KOPT-K1 (cell line): Measurements from ENCODE around the gene KCNH2.

Source experiments
- H3K27ac ChIP-seq: fragments of 200-600 bp; sonication (generic); 2 replicates; pipeline ENCODE4 v1.5.1; 2016; ENCODE audit warnings: antibody characterized with exemption, mild to moderate bottlenecking, low read depth, low read length; ENCODE audit not compliant: poor library complexity, severe bottlenecking
- H3K36me3 ChIP-seq: fragments of 200-600 bp; sonication (generic); 2 replicates; pipeline ENCODE4 v1.5.1; 2017; ENCODE audit warnings: antibody characterized with exemption, mild to moderate bottlenecking, low read length, moderate library complexity; ENCODE audit not compliant: insufficient read depth
- H3K9me3 ChIP-seq: fragments of 200-600 bp; sonication (generic); 2 replicates; pipeline ENCODE4 v1.5.1; 2017; ENCODE audit warnings: antibody characterized with exemption, low read length, mild to moderate bottlenecking; ENCODE audit not compliant: insufficient read depth, poor library complexity, severe bottlenecking

KCNH2 gene

GRCh38 chr7:150947761-150948651, 30.1 kb downstream of the KCNH2 start:
- no peak overlapping the region for H3K27ac ChIP-seq
- no peaks in the 10 kb centered on the region for H3K36me3 ChIP-seq

GRCh38 chr7:150947241-150947745, 30.8 kb downstream of the KCNH2 start:
- no peak overlapping the region for H3K27ac ChIP-seq
- H3K9me3 ChIP-seq: no peaks in the 10 kb centered on the region
- H3K36me3 ChIP-seq: no peaks in the 10 kb centered on the region

More at GRCh38 chr7:150947761-150948651, 30.1 kb downstream of the KCNH2 start:
- H3K9me3 ChIP-seq: no peaks in the 10 kb centered on the region

GRCh38 chr7:150946421-150947240, 31.5 kb downstream of the KCNH2 start:
- H3K27ac ChIP-seq: no peak overlapping the region
- no peaks in the 10 kb centered on the region for H3K36me3 ChIP-seq

GRCh38 chr7:150945853-150946420, 32.2 kb downstream of the KCNH2 start:
- Histone ChIP-seq H3K36me3 (no peaks in the 10 kb centered on the region), H3K27ac (no peak overlapping the region), H3K9me3 (no peaks in the 10 kb centered on the region)

More at GRCh38 chr7:150946421-150947240, 31.5 kb downstream of the KCNH2 start:
- no peaks in the 10 kb centered on the region for H3K9me3 ChIP-seq

- H3K27ac ChIP-seq: no peak overlapping the region
- H3K9me3 ChIP-seq: no peaks in the 10 kb centered on the region
- H3K36me3 ChIP-seq: no peaks in the 10 kb centered on the region
Measured at GRCh38 chr7:150945171-150945852, 32.8 kb downstream of the KCNH2 start.

- H3K27ac ChIP-seq: no peak overlapping the region
- H3K9me3 ChIP-seq: no peaks in the 10 kb centered on the region
Measured at GRCh38 chr7:150944066-150945042, 33.8 kb downstream of the KCNH2 start.

GRCh38 chr7:150943453-150943814, 34.7 kb downstream of the KCNH2 start:
- Histone ChIP-seq H3K27ac (no peak overlapping the region), H3K9me3 (no peaks in the 10 kb centered on the region), H3K36me3 (no peaks in the 10 kb centered on the region)

More at GRCh38 chr7:150944066-150945042, 33.8 kb downstream of the KCNH2 start:
- H3K36me3 ChIP-seq: no peaks in the 10 kb centered on the region

- H3K36me3 ChIP-seq: no peaks in the 10 kb centered on the region
- no peak overlapping the region for H3K27ac ChIP-seq
- no peaks in the 10 kb centered on the region for H3K9me3 ChIP-seq
Measured at GRCh38 chr7:150942591-150943452, 35.3 kb downstream of the KCNH2 start.

- no peak overlapping the region for H3K27ac ChIP-seq
- no peaks in the 10 kb centered on the region for H3K36me3 ChIP-seq
- no peaks in the 10 kb centered on the region for H3K9me3 ChIP-seq
Measured at GRCh38 chr7:150942001-150942590, 36.0 kb downstream of the KCNH2 start.

GRCh38 chr7:150941351-150942000, 36.6 kb downstream of the KCNH2 start:
- H3K36me3 ChIP-seq: no peaks in the 10 kb centered on the region
- no peak overlapping the region for H3K27ac ChIP-seq
- H3K9me3 ChIP-seq: no peaks in the 10 kb centered on the region

GRCh38 chr7:150940431-150941102, 37.6 kb downstream of the KCNH2 start:
- Histone ChIP-seq H3K9me3 (no peaks in the 10 kb centered on the region), H3K36me3 (no peaks in the 10 kb centered on the region), H3K27ac (no peak overlapping the region)

- no peak overlapping the region for H3K27ac ChIP-seq
- no peaks in the 10 kb centered on the region for H3K9me3 ChIP-seq
- no peaks in the 10 kb centered on the region for H3K36me3 ChIP-seq
Measured at GRCh38 chr7:150939466-150939865, 38.7 kb downstream of the KCNH2 start.
